Measurements from ENCODE around the gene RASGEF1C.

RASGEF1C gene

DNA sequence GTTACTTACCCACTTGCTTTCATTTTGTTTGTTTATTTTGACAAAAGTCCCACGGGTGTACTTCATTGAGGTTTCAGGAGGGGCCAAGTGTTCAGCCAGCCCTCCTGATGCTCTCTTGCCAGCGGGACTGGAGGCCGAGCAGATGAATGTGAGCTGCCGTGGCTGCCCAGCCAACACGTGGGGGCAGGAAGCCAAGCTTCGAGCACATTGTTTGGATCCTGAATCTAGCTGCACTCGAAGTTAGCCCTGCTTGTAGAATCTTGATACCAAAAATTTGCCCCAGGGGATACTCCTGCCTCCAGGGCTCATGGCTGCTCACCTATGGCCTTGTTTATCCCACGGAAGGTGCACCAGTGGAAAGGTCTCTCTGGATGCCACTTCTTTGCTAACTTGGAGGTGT, 49.3 kb downstream of the RASGEF1C start:
- DNase-seq (ENCODE audit: low read depth in 2 of 2): no peak

DNA sequence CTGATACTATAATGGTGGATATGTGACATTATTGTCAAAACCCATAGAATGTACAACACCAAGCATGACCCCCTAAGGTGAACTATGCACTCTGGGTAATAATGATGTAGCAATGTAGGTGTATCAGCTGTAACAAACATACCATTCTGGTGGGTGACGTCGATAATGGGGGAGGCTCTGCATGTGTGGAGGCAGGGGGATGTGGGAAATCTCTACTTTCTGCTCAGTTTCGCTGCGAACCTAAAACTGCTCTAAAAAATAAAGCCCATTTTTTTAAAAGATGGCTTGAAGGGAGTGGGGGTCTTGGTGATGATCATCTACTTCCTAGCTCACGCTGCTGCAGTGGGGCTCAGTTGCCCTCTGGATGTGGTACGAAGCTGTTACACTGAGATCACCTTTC, 51.1 kb downstream of the RASGEF1C start:
- DNase-seq (ENCODE audit: low read depth in 2 of 2): no peak

DNA sequence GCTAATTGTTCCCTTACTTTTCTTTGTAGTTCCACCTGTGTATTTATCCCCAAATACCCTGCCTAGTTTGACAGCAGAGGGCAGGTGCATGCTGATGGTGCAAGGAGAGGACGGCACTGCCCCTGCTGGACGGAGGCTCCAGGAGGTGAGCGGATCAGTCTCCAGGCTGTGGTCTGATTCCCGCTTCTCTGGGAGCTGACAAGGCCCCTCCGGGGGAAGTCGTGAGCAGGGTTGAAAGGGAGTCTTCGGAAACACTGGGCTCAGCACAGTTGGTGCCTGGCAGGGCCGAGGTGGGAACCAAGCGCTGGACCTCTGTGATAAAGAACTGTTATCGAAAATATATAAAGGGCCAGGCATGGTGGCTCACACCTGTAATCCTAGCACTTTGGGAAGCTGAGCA, 52.9 kb downstream of the RASGEF1C start:
- DNase-seq (ENCODE audit: low read depth in 2 of 2): no peak

DNA sequence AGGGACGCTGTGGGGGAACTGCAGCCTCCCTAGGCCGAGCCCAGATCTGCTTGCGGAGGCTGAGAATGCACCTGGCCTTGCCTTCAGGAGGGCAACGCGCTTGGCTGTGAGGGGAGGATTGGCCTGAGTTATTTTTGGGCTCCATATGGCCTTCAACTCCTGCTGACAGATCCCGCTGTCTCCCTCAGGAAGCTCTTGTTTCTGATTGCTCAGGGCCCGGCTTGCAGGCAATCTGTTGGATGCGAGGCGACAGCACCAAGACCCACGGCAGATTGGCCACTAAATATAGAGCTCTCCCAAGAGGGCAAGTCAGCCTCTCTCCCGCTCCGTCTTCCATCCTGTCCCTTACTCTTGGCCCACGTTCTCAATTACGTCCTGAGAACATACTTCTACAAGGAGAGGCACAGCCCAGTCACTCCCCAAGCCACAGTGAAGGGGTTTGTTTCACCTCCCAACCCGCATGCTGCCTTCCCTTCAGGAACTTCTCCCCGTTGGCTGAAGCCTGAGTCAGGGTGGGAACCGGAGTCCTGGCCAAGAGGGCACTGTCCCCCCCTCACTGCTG, 53.6 kb downstream of the RASGEF1C start:
- DNase-seq (ENCODE audit: low read depth in 2 of 2): no peak

DNA sequence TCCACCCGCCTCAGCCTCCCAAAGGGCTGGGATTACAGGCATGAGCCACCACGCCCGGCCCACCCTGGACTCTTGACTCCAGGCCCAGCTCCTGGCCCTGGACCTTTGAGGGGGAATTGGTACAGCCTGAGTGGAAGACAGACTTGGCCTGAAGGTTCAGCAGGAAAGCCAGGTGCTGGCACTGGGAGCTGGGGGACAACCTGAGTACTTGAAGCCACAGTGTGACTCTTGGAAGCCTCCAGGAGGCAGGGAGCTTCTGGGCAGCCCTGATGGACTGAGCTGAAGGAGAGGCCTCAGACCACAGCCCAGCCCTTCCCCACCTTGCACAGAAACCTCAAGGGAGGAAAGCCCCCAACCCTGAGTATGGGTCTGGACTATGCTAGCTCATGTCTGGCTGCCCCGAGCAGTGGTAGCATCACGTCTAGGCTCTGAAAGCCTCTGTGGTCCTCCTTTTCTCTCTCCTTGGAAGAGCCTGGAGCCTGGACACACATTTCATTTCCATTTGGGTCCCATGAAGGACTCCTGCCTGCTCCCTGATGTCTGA, 54.1 kb downstream of the RASGEF1C start:
- DNase-seq (ENCODE audit: low read depth in 2 of 2): no peak

DNA sequence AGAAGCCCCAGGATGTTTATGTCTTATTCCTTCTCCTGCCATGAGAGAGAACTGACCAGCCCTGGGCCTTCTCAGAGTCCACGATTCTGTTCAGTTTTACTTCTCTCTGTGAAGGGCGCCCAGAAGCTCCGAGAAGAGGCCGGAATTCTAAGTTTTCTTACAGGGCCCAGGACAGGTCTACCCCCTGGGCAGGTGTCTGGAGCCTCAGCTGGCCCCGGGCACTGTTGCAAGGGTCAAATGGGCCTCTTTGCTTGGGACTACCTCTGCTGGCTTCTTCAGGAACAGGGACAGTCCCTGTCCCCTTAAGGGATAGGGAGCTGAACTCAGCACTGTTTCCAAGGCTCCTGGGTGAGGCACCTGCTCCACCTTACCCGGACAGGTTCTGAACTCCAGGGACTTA, 55.0 kb downstream of the RASGEF1C start:
- DNase-seq (ENCODE audit: low read depth in 2 of 2): no peak

DNA sequence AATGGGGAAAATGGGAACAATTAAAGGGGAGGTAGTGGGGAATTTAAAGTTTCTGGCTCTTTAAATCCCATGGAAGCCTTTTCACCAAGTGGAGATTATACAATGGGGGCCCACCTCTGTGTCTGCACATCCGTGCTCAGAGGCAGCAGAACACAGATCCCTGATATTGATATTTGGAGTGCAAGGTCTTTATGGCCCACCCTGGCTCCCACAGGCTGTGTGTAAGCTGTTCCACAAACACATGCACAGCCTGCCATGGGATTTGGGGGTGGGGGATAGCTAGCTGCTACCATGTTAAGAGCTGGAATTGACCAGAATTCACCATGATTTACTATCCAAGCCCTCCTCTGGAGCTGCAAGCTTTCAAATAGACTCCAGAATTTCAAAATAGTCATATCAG, 55.9 kb downstream of the RASGEF1C start:
- DNase-seq (ENCODE audit: low read depth in 2 of 2): no peak

DNA sequence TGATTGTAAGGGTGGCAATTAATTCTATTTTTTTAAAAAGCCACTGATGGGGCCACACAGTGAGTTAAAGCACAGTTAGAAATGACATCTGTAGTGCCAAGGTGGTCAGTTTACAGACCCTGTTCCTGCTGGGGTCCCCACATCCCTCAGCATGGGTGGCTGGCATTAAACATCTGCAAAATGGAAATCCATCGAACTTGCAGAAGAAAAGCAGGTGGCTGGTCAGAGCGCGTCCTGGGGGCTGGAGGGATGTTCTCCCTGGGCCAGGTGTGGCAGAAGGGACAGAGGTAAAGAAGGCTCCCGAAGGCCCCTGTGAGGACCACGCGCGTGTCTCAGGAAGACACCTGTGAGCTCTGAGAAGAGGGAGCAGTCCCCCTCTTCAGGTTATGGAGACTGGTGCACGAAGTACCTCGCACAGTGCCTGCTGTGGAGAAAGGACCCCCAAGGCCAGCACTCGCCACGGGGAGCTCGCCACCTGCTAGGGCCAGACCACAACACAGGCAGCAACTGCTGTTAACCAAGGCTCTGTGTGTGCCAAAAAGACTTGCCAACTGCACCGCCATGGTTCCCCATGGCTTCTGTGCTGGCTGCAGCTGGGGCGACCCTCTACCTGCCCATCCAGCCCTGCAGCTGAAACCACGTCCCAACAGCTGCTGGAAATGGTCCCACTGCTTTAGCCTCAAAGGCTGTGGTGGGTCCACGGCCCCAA, 65.2 kb downstream of the RASGEF1C start:
- DNase-seq (ENCODE audit: low read depth in 2 of 2): no peak

DNA sequence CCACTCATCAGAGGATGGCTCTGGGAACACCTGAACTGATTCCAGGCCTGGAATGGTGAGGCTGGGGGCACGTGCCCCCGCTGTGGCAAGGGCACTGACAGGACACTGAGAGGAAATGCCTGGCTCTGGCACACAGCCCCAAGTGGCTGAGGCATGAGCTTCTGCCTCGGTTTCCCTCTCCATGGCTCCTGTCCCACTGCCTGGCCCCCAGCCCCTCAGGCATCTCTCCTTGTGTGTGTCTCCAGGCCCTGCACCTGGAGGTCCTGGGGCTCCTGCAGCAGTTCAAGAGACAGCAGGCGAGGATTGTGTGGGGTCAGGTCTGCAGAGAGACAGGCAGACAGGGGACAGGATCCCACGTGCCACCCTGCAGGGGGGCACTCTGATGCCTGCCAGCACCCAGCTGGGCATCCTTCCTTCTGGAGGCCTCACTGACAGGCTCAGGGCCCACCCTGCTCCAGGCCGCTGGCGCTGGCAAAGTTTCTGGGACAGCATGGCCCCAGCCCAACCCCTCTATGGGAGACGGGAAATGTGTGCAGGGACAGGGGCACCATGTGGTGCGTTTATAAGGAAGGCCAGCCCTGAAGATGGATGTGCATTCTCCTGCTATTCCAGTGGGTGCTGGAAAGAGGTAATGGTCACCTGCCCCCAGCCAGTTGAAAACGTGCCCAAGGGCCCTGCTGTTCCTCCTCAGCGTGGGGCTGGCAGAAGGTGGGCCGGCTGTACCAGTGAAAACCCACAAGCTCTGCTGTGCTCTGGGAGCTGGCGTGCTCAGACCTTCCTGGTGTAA, 66.0 kb downstream of the RASGEF1C start:
- DNase-seq (ENCODE audit: low read depth in 2 of 2): no peak

DNA sequence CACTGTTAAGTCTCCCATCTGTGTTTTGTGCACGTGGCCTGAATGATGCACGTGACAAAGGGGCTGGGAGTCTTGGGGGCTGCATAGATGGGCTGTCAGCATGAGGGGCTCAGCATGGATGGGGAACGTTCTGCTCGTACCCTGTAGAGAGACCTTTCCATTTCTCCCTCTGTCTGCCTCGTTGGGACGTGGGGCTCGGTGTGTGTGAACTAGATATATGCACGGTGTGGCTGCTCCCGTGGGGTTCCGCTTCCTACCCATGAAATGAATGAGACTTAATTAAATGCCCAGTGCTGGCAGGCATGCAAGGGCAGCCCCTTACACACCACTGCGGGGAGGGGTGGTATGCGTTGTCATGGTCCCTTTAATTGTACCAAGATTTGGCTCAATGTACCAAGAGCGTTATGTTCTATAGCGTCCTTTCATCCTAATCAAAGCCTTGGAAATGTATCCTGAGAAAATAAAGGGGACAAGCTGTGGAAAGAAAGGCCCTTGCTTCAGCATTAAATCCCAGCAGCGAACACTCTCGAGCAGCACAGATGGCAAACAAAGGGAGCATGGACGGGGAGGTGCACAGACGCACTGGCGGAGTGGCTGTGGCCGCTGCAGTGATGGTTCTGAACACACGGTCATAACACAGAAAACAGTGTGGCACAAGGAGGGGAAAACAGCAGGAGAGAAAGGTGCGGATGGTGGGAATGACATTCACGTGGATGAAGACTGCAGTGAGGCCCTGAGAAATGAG, 66.8 kb downstream of the RASGEF1C start:
- DNase-seq (ENCODE audit: low read depth in 2 of 2): no peak

DNA sequence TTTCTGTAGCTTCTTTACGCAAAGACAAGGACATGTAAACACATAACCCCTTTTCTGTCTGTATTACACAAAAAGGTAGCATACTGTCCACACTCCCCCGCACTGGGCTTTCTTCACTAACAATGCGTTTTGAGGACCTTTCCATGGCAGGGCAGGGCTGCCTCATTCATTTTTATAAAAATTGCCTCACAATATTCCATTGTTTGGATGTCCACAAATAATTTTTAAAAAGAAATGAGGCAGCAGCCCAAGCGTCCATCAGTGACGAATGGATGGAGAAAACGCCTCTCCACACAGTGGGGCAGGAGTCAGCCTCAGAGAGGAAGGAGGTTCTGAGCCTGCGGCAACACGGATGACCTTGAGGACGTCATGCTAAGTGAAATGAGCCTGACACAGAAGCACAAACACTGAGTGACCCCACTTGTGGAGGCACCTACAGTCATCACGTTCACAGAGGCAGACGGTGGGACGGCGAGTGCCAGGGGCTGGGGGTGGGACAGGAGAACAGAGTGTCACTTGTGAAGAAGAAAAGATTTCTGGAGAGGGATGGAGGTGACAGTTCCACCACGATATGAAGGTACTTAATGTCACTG, 67.8 kb downstream of the RASGEF1C start:
- DNase-seq (ENCODE audit: low read depth in 2 of 2): no peak

DNA sequence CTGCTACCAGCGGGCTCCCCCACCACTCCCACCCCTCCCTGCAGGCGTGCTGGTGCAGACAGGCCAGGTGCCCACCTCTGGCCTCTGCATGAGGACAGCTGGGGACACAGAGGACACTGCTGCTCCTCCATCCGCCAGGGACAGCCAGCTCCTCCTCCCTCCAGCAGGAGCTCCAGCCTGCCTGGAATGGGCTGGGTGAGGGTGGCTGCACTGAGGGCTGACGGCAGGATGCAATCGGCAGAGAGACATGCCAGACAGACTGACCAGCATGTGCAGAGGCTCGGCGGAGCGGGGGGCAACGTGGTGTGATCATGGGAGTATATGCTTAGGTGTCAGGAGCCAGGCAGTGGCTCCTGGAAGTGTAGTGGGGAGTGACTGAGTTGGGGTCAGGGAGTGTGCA, 68.4 kb downstream of the RASGEF1C start:
- DNase-seq (ENCODE audit: low read depth in 2 of 2): no peak

DNA sequence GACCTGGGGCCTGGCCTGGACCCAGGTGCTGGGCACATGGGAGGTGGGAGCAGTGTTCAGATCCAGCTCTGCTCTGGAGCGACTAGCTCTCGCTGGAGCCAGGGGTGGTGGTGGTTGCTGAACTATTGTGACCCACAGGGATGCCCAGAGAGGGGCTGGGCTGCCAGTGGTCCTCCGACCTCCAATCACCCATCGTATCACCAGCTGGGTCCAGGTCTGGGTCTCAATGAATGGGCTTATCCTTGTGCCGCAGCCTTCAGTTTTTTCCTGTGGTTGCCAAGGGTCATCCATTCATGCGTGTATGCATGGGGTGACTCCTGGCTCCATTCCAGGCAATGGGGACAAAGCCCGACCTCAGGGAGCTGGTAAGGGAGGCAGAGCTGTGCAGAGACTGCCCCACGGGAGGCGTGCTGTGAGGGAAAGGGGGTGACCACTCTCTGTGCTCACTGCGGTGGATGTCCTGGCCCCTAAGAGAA, 68.9 kb downstream of the RASGEF1C start:
- DNase-seq (ENCODE audit: low read depth in 2 of 2): no peak

DNA sequence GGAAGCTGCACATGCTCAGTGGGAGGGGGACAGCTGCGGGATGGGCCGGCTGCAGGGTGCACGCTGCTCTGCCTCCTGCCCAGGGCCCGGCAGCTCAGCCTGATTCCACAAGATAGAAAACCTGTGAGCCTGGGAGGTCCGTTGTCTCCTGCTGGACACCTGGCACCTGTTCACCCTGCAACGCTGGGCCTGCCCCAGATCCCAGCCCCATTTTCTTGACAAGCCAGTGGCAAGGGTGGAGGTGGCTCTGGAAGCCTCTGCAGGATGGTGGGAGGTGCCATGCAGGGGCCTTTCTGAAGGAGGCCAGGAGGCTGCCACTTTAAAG, 69.3 kb downstream of the RASGEF1C start:
- DNase-seq (ENCODE audit: low read depth in 2 of 2): no peak

DNA sequence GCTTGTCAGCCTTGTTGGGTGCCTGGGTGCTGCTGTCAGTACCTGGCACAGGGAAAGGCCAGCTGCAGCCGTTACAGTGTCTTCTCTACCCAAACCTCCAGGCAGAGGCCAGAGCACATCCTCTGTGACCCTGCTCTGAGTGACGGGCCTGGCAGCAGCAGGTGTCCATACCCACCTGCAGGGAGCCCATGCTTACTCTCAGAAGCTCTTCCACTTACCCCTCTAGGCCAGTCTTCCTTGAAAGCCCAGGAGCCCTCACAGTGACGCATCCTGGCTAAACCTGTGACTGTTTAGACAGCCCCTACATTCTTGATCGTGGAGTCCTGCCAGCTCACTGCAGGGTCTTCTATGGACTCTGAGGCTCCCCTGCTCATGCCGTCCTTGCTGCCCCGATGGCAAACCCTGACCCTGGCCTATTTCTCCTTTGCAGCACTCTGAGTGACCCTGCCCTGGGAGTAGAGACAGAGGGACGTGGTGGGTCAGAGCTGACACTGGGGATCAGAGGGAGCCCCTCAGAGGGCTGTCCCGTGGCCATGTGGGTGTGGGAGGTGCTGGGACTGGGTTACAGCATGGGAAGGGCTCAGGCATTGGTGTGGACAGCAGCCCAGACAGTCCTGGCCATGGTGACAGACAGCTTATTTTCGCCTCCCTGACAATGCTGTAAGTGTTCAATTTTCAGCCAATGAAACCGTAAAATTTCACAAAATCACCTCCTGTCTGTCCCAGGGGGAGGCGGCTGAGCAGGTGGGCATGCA, 69.9 kb downstream of the RASGEF1C start:
- no peak for DNase-seq (ENCODE audit: low read depth in 2 of 2)

DNA sequence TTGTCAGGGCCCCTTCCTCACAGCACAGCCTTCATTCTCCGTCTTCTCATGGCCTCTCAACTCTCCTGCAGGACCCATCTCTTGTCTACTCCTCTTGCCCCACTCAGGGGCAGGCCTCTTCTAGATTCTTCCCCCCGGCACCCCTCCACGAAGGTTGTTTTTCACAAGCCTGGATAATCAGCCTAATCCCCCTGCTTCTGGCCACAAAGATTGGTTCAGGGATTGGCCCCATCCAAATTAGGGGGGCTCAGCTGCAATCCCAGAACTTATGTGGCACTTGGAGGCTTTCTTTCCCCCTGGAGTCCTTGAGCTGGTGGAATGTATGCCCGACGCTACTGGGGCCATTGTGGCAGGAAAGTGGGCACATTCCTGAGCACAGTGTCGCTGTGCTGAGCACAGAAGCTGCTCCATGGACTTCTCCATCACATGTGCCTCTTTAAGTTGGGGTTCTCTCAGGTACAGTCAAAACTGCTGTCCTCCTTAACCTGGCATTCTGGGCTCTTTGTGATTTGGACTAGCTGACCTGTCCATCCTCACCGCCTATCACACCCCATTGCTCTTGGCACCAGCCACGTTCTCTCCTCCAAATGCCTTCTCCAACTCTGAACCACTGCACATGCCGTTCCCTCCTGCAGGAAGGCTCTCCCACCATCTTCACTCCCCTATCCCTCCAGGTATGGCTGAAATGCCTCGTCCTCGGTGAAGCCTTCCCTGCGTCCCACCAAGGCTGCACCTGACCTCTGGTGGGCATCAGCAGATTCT, 70.6 kb downstream of the RASGEF1C start:
- no peak for DNase-seq (ENCODE audit: low read depth in 2 of 2)

DNA sequence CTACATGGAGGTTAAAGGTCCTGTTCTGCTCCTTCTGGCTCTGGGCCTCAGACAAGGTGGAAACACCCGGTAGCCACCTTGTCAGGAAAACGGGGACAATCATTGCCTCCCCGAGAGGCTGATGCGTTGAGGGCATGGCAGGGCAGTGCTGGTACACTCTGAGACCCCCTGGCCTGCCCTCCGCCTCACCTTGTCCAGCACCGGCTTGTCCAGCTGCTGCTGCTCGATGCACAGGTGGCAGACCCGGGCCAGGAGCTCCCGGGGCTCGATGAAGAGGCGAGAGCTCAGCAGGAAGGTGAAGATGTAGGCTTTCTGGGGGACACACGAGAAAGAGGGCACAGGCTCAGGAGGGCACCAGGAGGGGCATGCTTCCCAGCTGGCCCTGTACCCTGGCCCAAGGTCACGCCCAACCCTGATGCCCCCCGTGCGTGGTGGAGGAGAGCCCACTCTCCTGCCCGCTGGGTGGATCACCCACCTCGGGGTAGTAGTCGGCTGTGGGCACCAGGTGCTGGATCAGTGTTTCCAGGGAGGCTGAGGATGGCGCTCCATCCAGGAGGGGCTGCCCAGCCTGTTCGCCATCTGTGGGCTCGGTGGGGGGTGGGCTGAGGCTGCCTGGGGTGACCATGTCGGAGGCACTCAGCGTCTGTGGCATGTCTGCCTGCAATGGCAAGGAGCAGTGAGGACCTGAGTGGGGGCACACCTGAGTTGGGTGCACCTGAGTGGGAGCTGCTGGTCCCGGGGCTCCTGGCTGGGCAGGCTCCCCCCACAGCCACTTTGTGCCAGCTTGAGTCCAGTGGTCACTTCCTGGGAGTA, 71.4 kb downstream of the RASGEF1C start:
- no peak for DNase-seq (ENCODE audit: low read depth in 2 of 2)

DNA sequence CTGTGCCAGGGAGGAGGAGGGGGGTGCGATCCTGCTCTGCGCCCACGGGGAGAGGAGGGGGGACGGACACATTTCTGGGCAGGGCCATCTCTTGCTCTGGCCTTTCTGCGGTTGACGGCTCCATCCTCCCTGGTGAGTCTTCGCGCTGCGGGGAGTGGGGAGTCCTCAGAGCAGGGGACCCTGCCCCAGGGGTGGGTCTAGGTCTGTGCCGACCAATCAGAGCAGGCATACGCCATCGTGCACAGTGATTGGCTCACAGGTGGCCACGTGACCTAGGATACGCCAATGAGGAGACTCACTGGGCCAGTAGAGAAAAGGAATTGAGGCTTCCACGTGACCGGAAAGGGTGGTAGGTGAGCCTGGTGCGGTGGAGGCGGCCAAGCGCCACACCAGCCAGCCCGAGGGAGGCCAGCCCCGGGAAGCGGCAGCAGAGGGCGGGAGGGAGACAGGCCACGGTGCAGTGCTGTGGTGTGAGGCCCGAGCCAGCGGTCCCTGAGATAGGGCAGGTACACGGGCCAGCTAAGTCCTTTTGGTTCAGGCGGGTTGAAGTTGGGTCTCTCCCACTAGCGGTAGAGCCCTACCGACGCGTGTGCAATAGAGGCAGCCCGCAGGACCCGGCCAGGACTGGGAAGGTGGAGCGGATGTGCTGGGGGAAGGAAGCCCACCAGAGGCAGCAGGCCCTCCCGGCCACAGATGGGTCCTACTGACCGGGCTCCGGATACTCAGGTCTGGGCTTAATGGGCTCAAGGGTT, 72.2 kb downstream of the RASGEF1C start:
- DNase-seq (ENCODE audit: low read depth in 2 of 2): no peak
